K562 (cell line): ENCODE data around the gene SMIM35. TPM values are rescaled to one million over a fixed set of nuclear protein-coding genes. Genes with fewer than 3 reads are reported as not detected.

ENCODE experiments used
- CBFA2T3 ChIP-seq: fragments of 450-650 bp; IDR thresholded peaks from 2 replicates; pipeline ENCODE4 v1.6.1; 2017
- COPS2 ChIP-seq: fragments of 450-650 bp; conservative IDR thresholded peaks from 2 replicates; pipeline ENCODE4 v1.6.1; 2016; ENCODE audit warnings: mild to moderate bottlenecking, moderate library complexity
- GATAD2A ChIP-seq: fragments of 450-650 bp; IDR thresholded peaks from 2 replicates; pipeline ENCODE4 v1.6.1; 2017
- IRF9 ChIP-seq: fragments of 450-650 bp; IDR thresholded peaks from 2 replicates; pipeline ENCODE4 v1.6.1; 2016; ENCODE audit warnings: missing biosample characterization, missing genetic modification characterization
- MGA ChIP-seq: fragments of 450-650 bp; IDR thresholded peaks from 2 replicates; pipeline ENCODE4 v1.6.1; 2016; ENCODE audit warnings: mild to moderate bottlenecking, moderate library complexity
- NELFE ChIP-seq: IDR thresholded peaks from 2 replicates; pipeline ENCODE4 v1.6.1; 2011; ENCODE audit warnings: mild to moderate bottlenecking; ENCODE audit not compliant: insufficient read depth, insufficient read length
- PCBP1 ChIP-seq: fragments of 200-400 bp; formaldehyde crosslinking; IDR thresholded peaks from 2 replicates; pipeline ENCODE4 v1.6.1; 2018; ENCODE audit warnings: mild to moderate bottlenecking, low read depth, low read length; ENCODE audit not compliant: poor library complexity, severe bottlenecking
- PML ChIP-seq: IDR thresholded peaks from 2 replicates; pipeline ENCODE4 v1.6.1; 2012; ENCODE audit warnings: low read length, inconsistent platforms
- PPARD ChIP-seq: fragments of 250-450 bp; sonication (Bioruptor Pico); IDR thresholded peaks from 2 replicates; pipeline ENCODE4 v1.8.0; 2022; ENCODE audit warnings: inconsistent platforms, mild to moderate bottlenecking, moderate library complexity
- RAD21 ChIP-seq, 2 experiments: fragments of 250-450 bp in 1 of 2; fragments of 450-650 bp in 1 of 2; sonication (Bioruptor Pico) in 1 of 2; formaldehyde crosslinking in 1 of 2; IDR thresholded peaks in 1 of 2; conservative IDR thresholded peaks in 1 of 2; 2 replicates each; pipeline versions ENCODE4 v1.4.0 to v1.8.0; 2020 to 2022; ENCODE audit warnings: mild to moderate bottlenecking in 2 of 2, moderate library complexity in 1 of 2
- STAT5B ChIP-seq: fragments of 250-450 bp; sonication (Bioruptor Pico); IDR thresholded peaks from 2 replicates; pipeline ENCODE4 v1.8.0; 2021; ENCODE audit warnings: mild to moderate bottlenecking, inconsistent platforms
- TEAD2 ChIP-seq: fragments of 450-650 bp; IDR thresholded peaks from 2 replicates; pipeline ENCODE4 v1.6.1; 2016; ENCODE audit warnings: missing genetic modification characterization, control low read depth, missing compliant biosample characterization
- ZC3H11A ChIP-seq: IDR thresholded peaks from 2 replicates; pipeline ENCODE4 v1.6.1; 2012; ENCODE audit warnings: low read depth, low read length, improper control_type of control experiment
- ZKSCAN3 ChIP-seq: fragments of 250-450 bp; sonication (Bioruptor Pico); IDR thresholded peaks from 2 replicates; pipeline ENCODE4 v1.4.0; 2020
- ZNF717 ChIP-seq: fragments of 250-450 bp; sonication (Bioruptor Pico); IDR thresholded peaks from 2 replicates; pipeline ENCODE4 v1.5.0; 2021
- ZNF780A ChIP-seq: fragments of 250-450 bp; sonication (Bioruptor Pico); IDR thresholded peaks from 2 replicates; pipeline ENCODE4 v1.5.0; 2021; ENCODE audit warnings: mild to moderate bottlenecking
- polyA plus RNA-seq, 8 experiments: library from polyadenylated mRNA; depleted of rRNA in 4 of 8; stranded (reverse) in 5 of 8; unstranded in 3 of 8; fragments of >200 nt; fragmentation: Nextera tagmentation in 2 of 8; fragmentation: Illumina TruSeq in 1 of 8; extraction: Ambion mirVana in 2 of 8; extraction: Trizol in 1 of 8; gene quantifications; 2 replicates each; pipeline versions ENCODE4 v1.2.1 to v1.2.3, GENCODE V29; 2011 to 2014; ENCODE audit warnings: inconsistent platforms in 1 of 8, missing spikeins in 1 of 8
- total RNA-seq, 7 experiments: library from RNA; depleted of rRNA in 6 of 7; stranded (reverse); fragments of >200 nt in 6 of 7; fragmentation: Illumina TruSeq in 2 of 7; extraction: Trizol in 2 of 7; gene quantifications; 2 replicates each; pipeline versions ENCODE4 v1.2.1 to v1.2.3, GENCODE V29; 2011 to 2021; ENCODE audit warnings: low replicate concordance in 1 of 7
- TF ChIP-seq, protein P1 (sequence below): IDR thresholded peaks from 2 replicates; pipeline ENCODE4 v1.6.1; 2011; ENCODE audit not compliant: insufficient read length; ENCODE audit errors: extremely low read depth

The SMIM35 gene
- total and polyA plus RNA-seq, 9 of the 15 experiments (the other 6 are each of a cell fraction or from before 2014, with no cell fraction given) = 0.03 TPM; not detected in 7

DNA sequence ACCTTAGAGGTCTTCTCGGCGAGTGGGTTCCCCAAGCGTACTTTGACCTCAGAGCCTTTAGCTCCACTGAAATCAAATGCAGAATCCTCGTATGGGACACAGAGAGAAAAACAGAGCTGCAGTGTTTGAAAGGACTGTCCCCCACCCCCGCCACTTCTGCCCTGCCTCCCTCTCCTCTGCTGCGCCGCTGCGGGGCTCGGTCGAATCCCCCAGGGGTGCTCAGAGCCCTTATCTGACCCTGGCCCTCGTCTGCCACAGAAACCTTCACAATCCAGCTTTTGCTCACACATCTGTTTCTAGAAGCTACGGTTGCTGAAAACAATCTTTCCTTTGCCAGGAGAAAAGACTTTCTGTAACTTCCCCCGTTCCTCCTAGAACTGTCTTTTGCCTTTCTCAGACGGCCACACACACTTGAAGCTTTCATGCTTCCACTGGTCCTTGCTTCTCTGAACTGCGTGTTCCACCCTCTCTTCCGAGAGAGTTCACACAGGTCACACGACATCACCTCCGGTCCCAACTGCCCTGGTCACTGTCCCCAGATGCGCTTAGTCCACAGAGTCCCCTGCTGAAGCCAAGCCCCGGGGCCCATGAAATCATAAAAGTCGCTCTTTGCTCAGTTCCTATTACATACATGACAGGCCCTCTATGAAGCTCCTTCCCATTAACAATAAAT is 3.7 kb downstream of the SMIM35 start (continued):
- 0 out of 2 replicates have a peak, but pooled peaks have one; percentile 38 for TF ChIP-seq MGA
- TF ChIP-seq TEAD2 = no peak
- TF ChIP-seq NELFE = no peak
- 0 out of 2 replicates have a peak, but pooled peaks have one; percentile 17 for TF ChIP-seq CBFA2T3
- no peak for TF ChIP-seq COPS2
- no peak for TF ChIP-seq PCBP1
- TF ChIP-seq ZNF780A (CRISPR knock-in tag) = no peak
- no peak for TF ChIP-seq ZKSCAN3 (CRISPR knock-in tag)
- TF ChIP-seq RAD21 (CRISPR knock-in tag; conservative IDR thresholded peaks at IDR 0.05 in 1 of 2, IDR thresholded peaks at IDR 0.05 in 1 of 2) = no peak
- TF ChIP-seq PML = no peak
- TF ChIP-seq PPARD (CRISPR knock-in tag) = no peak
- no peak for TF ChIP-seq GATAD2A
- no peak for TF ChIP-seq ZC3H11A
- TF ChIP-seq IRF9 = no peak
- TF ChIP-seq, protein P1, sequence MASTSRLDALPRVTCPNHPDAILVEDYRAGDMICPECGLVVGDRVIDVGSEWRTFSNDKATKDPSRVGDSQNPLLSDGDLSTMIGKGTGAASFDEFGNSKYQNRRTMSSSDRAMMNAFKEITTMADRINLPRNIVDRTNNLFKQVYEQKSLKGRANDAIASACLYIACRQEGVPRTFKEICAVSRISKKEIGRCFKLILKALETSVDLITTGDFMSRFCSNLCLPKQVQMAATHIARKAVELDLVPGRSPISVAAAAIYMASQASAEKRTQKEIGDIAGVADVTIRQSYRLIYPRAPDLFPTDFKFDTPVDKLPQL = no peak
- TF ChIP-seq STAT5B (CRISPR knock-in tag) = no peak
- TF ChIP-seq ZNF717 (CRISPR knock-in tag) = no peak
